HG03175 (cell line): ENCODE measurements around the gene PLCD4.

Experiments used
- ATAC-seq: cut with Tn5 transposase; IDR thresholded peaks from one replicate; pipeline ENCODE4 v1.9.1; 2021; ENCODE audit warnings: mild to moderate bottlenecking, moderate library complexity; ENCODE audit not compliant: unreplicated experiment

PLCD4 gene

DNA sequence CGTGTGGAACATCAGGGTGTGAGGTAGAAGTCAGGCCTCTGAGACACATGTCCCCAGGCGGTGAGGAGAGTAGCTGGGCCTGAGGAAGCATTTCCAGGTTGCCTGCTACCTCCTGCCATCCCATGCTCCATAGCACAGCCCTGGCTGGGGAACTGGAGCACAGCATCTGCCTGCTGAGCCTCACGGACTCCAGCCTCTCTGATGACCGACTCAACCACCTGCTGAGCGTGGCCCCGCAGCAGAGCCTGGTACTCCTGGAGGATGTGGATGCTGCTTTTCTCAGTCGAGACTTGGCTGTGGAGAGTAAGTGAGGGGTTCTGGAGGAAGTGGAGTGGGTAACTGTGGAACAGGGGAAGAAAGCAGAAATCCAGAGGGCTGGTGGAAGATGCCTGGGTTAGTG, 54.7 kb downstream of the PLCD4 start:
- no peak for ATAC-seq

DNA sequence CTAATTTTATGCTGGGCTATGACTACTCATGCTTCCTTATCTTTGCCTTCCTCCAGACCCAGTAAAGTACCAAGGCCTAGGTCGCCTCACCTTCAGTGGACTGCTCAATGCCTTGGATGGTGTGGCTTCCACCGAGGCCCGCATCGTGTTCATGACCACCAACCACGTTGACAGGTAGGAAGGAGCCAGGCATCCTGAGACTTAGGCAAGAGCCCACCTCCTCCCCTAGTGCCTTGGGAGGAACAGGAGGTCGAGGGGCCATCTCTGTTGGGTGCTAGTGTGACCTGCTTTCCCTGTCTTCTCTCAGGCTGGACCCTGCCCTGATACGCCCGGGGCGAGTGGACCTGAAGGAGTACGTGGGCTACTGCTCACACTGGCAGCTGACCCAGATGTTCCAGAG, 55.1 kb downstream of the PLCD4 start:
- ATAC-seq: no peak

DNA sequence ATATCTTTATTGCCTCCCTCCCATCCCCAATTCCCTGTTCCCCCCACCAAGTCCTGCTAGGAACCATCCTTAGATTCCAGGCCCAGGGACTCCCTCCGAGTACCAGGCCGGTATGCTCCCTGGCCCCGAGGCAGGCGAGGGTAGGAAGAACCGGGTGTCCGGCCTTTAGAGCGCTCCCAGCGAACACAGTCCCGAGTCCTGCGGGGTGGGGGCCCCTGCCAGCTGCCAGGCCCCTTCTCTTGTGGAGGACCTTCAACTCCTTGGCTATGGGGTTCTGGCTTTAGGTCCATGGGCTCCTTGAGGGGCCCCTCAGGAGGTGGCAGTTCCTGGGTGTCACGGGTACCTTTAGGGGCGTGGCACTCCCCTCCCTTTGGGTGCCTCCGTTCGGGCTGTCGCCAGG, 56.2 kb downstream of the PLCD4 start:
- no peak for ATAC-seq

GRCh38 chr2:218664653-218665052, 57.0 kb downstream of the PLCD4 start:
- ATAC-seq: no peak

DNA sequence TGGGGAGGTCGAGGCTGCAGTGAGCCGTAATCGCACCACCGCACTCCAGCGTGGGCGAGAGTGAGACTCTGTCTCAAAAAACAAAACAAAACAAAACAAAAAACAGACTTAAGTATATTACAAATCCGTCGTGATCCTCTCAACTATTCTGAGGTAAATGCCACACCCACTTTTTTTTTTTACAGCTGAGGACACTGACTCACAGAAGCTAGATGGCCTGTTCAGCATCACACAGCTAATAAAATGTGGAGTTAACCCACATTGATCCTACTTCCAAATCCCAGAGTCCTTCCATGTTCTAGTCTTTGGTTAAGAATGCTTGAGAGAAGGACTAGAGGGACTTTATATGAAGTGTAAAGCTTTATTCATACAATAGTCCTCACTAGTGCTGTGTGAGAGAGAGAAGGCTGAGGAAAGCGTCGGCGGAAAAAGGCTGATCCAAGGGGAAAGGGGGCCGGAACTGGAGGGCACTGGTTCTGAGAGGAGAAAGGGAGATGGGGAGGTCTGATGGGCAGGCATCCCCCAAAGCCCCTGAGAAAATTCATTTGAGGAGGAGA, 63.5 kb downstream of the PLCD4 start:
- ATAC-seq: no peak

DNA sequence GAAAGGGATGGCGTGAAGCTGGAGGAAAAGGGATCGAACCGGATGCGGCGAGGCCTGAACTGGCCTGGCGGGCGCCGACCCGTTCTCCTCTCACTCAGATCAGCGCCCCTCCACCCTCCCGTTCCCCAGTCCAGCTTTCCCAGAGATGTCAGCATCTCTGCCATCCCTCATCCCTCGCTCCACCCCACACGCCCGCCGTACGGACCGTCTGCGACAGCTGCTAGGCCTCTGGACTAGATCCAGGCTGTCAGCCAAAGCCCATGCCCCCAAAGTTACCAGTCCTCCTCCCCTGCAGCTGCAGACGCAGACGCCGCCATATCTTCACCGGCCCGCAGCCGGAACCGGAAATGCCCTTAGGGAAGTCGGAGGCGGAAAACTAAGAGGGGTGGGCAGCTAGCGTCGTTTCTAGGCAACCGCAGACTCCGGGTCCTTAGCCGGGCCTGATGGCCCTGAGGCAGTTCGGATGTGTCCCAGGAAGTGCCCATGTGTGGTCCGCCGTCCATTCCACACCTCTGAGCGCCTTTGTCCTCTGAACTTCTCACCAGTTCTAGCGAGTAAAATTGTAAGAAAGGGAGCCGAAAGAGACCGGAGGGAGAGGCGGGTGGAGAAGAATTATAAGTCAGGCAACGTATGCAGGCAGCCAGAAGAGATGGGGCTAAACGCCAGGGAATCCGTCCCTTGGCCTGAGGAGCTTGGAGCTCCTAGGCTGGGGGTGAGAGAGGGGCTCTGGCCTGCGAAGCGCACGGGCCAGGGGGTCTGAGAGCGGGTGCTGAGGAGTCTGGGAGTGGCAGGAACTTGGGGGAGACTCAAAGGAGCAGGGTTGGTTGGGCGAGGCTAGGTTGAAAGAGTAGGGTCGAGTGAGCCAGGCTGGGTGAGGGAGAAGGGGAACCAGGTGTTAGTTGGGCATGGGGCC, 64.2 kb downstream of the PLCD4 start, which contains the start of the genes RNF25 and STK36:
Gene RNF25, minus strand, starts transcription at position 349 of the 913 bp plus-strand sequence. Its CDS starts 32 bp downstream, at position 317.
Gene STK36, plus strand, starts transcription at position 433 of the 913 bp plus-strand sequence. CDS start 744 bp downstream, outside the sequence.
- ATAC-seq: peak; percentile 98

DNA sequence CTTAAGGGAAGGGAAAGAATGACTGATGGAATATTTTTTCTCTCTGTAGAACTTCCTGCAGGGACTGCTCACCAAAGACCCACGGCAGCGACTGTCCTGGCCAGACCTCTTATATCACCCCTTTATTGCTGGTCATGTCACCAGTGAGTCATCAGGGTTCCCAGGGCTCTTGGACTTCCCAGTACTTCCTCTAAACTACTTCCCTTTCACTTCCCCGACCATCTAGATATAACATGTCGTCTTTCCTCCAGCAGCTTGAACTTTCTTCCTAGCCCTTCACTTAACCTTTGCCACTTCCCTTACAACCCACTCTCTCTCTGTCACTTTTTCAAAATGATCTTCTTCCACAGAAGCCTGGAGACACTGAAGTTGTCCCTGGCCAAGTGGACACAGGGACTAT, 71.4 kb downstream of the PLCD4 start:
- no peak for ATAC-seq

GRCh38 chr2:218680061-218680460, 72.4 kb downstream of the PLCD4 start:
- ATAC-seq: no peak
